Measurements from ENCODE around the gene GABRB1.

DNA sequence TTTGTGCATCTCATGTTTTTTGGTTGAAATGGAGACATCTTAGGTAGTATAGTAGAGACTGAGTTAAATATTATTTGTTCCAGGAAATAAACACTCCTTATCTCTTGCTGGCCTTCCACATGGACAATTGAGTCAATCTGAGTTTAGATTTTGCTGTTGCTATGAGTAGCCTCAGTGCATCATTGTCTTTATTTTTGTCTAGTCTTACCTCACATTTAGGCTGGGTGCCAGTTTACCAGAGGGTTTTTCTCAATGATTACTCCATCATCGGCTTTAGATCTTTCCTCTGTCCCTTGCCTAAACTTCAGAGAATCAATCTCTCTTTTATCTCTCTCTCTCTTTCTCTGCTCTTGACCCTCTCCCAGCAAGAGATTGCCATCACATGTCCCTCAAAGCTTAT, 73.6 kb downstream of the GABRB1 start:
- TF ChIP-seq, protein P1, sequence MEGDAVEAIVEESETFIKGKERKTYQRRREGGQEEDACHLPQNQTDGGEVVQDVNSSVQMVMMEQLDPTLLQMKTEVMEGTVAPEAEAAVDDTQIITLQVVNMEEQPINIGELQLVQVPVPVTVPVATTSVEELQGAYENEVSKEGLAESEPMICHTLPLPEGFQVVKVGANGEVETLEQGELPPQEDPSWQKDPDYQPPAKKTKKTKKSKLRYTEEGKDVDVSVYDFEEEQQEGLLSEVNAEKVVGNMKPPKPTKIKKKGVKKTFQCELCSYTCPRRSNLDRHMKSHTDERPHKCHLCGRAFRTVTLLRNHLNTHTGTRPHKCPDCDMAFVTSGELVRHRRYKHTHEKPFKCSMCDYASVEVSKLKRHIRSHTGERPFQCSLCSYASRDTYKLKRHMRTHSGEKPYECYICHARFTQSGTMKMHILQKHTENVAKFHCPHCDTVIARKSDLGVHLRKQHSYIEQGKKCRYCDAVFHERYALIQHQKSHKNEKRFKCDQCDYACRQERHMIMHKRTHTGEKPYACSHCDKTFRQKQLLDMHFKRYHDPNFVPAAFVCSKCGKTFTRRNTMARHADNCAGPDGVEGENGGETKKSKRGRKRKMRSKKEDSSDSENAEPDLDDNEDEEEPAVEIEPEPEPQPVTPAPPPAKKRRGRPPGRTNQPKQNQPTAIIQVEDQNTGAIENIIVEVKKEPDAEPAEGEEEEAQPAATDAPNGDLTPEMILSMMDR (IDR thresholded peaks at IDR 0.05; ENCODE audit: low read depth, low read length): no peak
- TF ChIP-seq EZH2phosphoT487 (IDR thresholded peaks at IDR 0.05; ENCODE audit: low read depth): no peak
